Natural killer cell treated with Interleukin-12 subunit alpha and Interleukin-12 subunit beta and Interleukin-15 and Interleukin-18, amount 100 ng/mL, for 72 hours (primary cell): ENCODE measurements around the gene CDH13. TPM values are rescaled to one million over a fixed set of nuclear protein-coding genes. Genes with fewer than 3 reads are reported as not detected.

ENCODE experiments used
- ATAC-seq, 2 donors: fragments of 150-1000 bp; cut with Tn5 transposase in 1 of 2; sonication (Bioruptor Pico), chemical (Tn5 transposase) in 1 of 2; 2 replicates each; pipeline ENCODE4 v1.10.0; 2021
- DNase-seq: peaks from one replicate; pipeline ENCODE4 v3.0.0; 2022; ENCODE audit warnings: low spot score
- H3K27ac Mint-ChIP-seq, 2 donors: 1 replicate in 1 of 2; 2 replicates in 1 of 2; pipeline ENCODE4 v1.8.0; 2022; ENCODE audit warnings: mixed read lengths in 2 of 2, mild to moderate bottlenecking in 1 of 2, moderate library complexity in 1 of 2
- H3K27me3 Mint-ChIP-seq, 2 donors: 1 replicate in 1 of 2; 2 replicates in 1 of 2; pipeline ENCODE4 v1.8.0; 2022; ENCODE audit warnings: mixed read lengths in 2 of 2
- H3K36me3 Mint-ChIP-seq: one replicate; pipeline ENCODE4 v1.8.0; 2022; ENCODE audit warnings: mixed read lengths
- H3K4me1 Mint-ChIP-seq, 2 donors: 1 replicate in 1 of 2; 2 replicates in 1 of 2; pipeline ENCODE4 v1.8.0; 2022; ENCODE audit warnings: low read depth in 2 of 2, mixed read lengths in 2 of 2, mild to moderate bottlenecking in 1 of 2
- H3K4me3 Mint-ChIP-seq: one replicate; pipeline ENCODE4 v1.8.0; 2022; ENCODE audit warnings: mixed read lengths
- H3K9me3 Mint-ChIP-seq: 2 replicates; pipeline ENCODE4 v1.8.0; 2022; ENCODE audit warnings: mixed read lengths
- total RNA-seq, 2 donors: library from RNA; stranded (reverse); gene quantifications; one replicate each; pipeline ENCODE4 v1.2.3, GENCODE V29; 2022

The CDH13 gene
- total RNA-seq, 2 donors from 2014 or later, result not detected

DNA sequence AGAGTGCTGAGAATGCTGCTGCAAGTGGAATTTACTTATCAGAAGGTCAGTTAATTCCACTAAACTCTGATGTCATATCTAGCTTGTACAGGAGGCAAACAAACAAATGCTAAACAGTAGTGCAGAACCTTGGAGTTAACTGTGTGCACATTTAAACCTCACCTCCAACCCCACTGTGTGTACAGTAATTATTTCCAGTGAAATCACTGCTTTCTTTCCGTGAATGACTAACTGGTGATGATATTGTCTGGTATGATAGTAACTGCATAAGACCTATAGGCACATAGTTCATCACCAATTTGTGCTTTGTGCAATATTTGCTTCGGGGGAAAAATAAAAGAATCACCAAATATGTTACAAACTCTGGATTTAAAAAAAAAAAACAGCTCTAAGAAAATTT is 688.5 kb downstream of the CDH13 start:
- DNase-seq (no peak), ATAC-seq (no peak)
- H3K9me3 Mint-ChIP-seq, result no peaks in the 10 kb centered on the region
- H3K36me3 Mint-ChIP-seq, result no peaks in the 10 kb centered on the region
- no peaks in the 10 kb centered on the region for H3K4me1 Mint-ChIP-seq
- H3K4me3 Mint-ChIP-seq, result no peak overlapping the region
- no peak overlapping the region for H3K27ac Mint-ChIP-seq
- H3K27me3 Mint-ChIP-seq, result peaks cover 11 to 23% of the 10 kb centered on the region in 2 donors

- no peak for DNase-seq
- no peak for ATAC-seq
- Mint-ChIP-seq H3K9me3 (no peaks in the 10 kb centered on the region), H3K4me1 (no peaks in the 10 kb centered on the region), H3K27ac (no peak overlapping the region), H3K4me3 (no peak overlapping the region), H3K36me3 (no peaks in the 10 kb centered on the region), H3K27me3 (peaks cover 11 to 14% of the 10 kb centered on the region in 2 donors)
Measured at GRCh38 chr16:83316458-83316857, 689.7 kb downstream of the CDH13 start.

GRCh38 chr16:83318390-83318789 is 691.6 kb downstream of the CDH13 start:
- peaks cover 11 to 18% of the 10 kb centered on the region in 2 donors for H3K27me3 Mint-ChIP-seq
- no peaks in the 10 kb centered on the region for H3K4me1 Mint-ChIP-seq
- no peak overlapping the region for H3K27ac Mint-ChIP-seq
- no peaks in the 10 kb centered on the region for H3K9me3 Mint-ChIP-seq
- ATAC-seq (no peak), DNase-seq (no peak)
- H3K4me3 Mint-ChIP-seq, result no peak overlapping the region
- H3K36me3 Mint-ChIP-seq, result no peaks in the 10 kb centered on the region

DNA sequence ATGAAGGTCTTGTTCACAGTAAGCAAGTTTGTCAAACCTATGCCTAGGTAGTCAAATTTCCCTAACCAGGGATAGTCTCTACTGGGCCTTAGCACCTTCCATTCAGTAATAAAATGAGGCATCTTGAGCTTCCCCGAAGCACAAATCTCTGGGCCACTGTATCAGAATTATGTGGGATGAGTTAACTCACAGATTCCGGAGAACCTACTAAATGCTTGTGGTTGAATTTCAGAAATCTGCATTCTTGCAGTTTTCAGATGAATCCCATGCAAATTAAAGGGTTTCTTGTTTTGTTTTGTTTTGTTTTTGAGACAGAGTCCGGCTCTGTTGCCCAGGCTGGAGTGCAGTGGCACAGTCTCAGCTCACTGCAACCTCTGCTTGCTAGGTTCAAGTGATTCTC is 702.2 kb downstream of the CDH13 start:
- Mint-ChIP-seq H3K27ac (no peak overlapping the region), H3K4me1 (no peaks in the 10 kb centered on the region), H3K4me3 (no peak overlapping the region), H3K27me3 (peaks cover 13 to 33% of the 10 kb centered on the region in 2 donors), H3K9me3 (no peaks in the 10 kb centered on the region), H3K36me3 (no peaks in the 10 kb centered on the region)
- ATAC-seq, result no peak
- DNase-seq, result no peak

GRCh38 chr16:83329441-83329840 is 702.7 kb downstream of the CDH13 start:
- H3K4me1 Mint-ChIP-seq, result no peaks in the 10 kb centered on the region
- no peaks in the 10 kb centered on the region for H3K9me3 Mint-ChIP-seq
- no peak for DNase-seq
- no peak for ATAC-seq
- H3K27me3 Mint-ChIP-seq, result peaks cover 14 to 37% of the 10 kb centered on the region in 2 donors
- H3K36me3 Mint-ChIP-seq, result no peaks in the 10 kb centered on the region
- H3K4me3 Mint-ChIP-seq, result no peak overlapping the region
- no peak overlapping the region for H3K27ac Mint-ChIP-seq

DNA sequence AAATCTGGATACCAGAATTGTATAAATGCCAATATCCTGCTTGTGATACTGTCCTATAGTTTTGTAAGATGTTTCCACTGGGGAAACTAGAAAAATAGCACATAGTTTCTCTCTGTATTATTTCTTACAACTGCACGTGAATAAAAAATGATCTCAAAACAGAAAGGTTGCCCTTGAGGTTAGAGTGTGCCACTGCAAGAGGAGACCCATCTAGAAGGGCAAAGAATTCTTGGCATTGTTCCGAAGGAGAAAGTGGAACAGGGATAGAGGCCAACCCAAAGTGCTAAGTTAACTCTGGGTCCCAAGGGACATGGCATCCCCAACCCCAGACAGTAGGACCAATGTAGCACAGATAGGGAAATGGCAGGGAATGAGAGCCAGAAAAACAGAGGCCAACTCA is 703.5 kb downstream of the CDH13 start:
- Mint-ChIP-seq H3K4me3 (no peak overlapping the region), H3K27ac (no peak overlapping the region), H3K27me3 (peaks cover 9 to 39% of the 10 kb centered on the region in 2 donors), H3K9me3 (no peaks in the 10 kb centered on the region), H3K4me1 (no peaks in the 10 kb centered on the region), H3K36me3 (no peaks in the 10 kb centered on the region)
- ATAC-seq, result no peak
- DNase-seq, result no peak

DNA sequence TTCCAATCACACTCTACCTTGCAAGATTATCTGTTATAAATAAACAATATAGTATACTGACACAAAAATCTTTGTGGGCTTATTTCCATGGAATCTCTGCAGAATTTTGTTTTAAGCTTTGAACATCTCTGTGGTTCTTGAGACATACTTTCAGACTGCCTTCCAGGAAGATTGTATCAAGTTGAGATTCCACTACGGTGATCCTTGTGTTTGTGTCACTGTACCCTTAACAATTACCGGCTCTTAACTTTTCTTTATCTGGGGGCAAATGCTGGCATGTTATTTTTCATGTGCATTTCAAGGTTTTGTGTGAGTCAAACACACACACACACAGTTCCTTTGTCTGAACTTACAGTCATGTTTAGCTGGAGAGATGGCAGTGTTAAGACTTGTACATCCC is 708.3 kb downstream of the CDH13 start:
- Mint-ChIP-seq H3K9me3 (no peaks in the 10 kb centered on the region), H3K27ac (no peak overlapping the region), H3K27me3 (peaks cover 11 to 36% of the 10 kb centered on the region in 2 donors), H3K36me3 (no peaks in the 10 kb centered on the region), H3K4me3 (no peak overlapping the region), H3K4me1 (peaks cover 0 to 4% of the 10 kb centered on the region in 2 donors)
- ATAC-seq (no peak), DNase-seq (no peak)

- Mint-ChIP-seq H3K9me3 (no peaks in the 10 kb centered on the region), H3K4me3 (no peak overlapping the region), H3K36me3 (no peaks in the 10 kb centered on the region), H3K4me1 (peaks cover 0 to 4% of the 10 kb centered on the region in 2 donors), H3K27ac (no peak overlapping the region), H3K27me3 (peaks cover 11 to 40% of the 10 kb centered on the region in 2 donors)
- DNase-seq (no peak), ATAC-seq (no peak)
Measured at GRCh38 chr16:83336603-83337002, 709.8 kb downstream of the CDH13 start.

GRCh38 chr16:83338138-83338537 is 711.4 kb downstream of the CDH13 start:
- H3K27me3 Mint-ChIP-seq, result peaks cover 11 to 33% of the 10 kb centered on the region in 2 donors
- ATAC-seq (no peak), DNase-seq (no peak)
- H3K27ac Mint-ChIP-seq, result no peak overlapping the region
- H3K9me3 Mint-ChIP-seq, result no peaks in the 10 kb centered on the region
- no peak overlapping the region for H3K4me3 Mint-ChIP-seq
- no peaks in the 10 kb centered on the region for H3K36me3 Mint-ChIP-seq
- H3K4me1 Mint-ChIP-seq, result peaks cover 0 to 4% of the 10 kb centered on the region in 2 donors

- Mint-ChIP-seq H3K9me3 (no peaks in the 10 kb centered on the region), H3K27ac (no peak overlapping the region), H3K4me3 (no peak overlapping the region), H3K36me3 (no peaks in the 10 kb centered on the region), H3K4me1 (peaks cover 0 to 4% of the 10 kb centered on the region in 2 donors), H3K27me3 (peaks cover 7 to 25% of the 10 kb centered on the region in 2 donors)
- DNase-seq (no peak), ATAC-seq (no peak)
Measured at GRCh38 chr16:83338941-83339340, 712.2 kb downstream of the CDH13 start.

DNA sequence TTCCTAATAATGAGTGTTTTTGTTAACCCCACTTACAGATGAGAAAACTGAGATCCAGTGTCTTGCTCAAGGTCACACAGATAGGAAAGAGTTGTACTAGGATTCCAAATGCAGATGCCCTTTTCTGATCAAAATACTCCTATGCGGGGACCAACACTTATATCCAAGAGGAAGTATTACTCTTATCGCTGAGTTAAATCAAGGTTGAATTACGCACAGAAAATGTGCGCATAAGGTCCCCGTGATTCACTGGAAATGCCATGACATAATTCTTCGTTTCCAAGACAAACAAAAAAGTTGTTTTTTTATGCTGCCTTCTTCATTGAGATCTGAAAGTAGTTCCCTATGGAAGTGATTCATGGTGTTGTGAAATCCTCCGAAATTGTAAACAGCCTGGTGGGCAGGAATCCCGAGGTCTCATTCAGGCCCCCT is 717.2 kb downstream of the CDH13 start:
- H3K9me3 Mint-ChIP-seq, result no peaks in the 10 kb centered on the region
- no peak for DNase-seq
- no peaks in the 10 kb centered on the region for H3K36me3 Mint-ChIP-seq
- peaks cover 0 to under 1% of the 10 kb centered on the region in 2 donors for H3K4me1 Mint-ChIP-seq
- no peak overlapping the region for H3K4me3 Mint-ChIP-seq
- H3K27me3 Mint-ChIP-seq, result peaks cover 6 to 23% of the 10 kb centered on the region in 2 donors
- no peak for ATAC-seq
- H3K27ac Mint-ChIP-seq, result no peak overlapping the region

DNA sequence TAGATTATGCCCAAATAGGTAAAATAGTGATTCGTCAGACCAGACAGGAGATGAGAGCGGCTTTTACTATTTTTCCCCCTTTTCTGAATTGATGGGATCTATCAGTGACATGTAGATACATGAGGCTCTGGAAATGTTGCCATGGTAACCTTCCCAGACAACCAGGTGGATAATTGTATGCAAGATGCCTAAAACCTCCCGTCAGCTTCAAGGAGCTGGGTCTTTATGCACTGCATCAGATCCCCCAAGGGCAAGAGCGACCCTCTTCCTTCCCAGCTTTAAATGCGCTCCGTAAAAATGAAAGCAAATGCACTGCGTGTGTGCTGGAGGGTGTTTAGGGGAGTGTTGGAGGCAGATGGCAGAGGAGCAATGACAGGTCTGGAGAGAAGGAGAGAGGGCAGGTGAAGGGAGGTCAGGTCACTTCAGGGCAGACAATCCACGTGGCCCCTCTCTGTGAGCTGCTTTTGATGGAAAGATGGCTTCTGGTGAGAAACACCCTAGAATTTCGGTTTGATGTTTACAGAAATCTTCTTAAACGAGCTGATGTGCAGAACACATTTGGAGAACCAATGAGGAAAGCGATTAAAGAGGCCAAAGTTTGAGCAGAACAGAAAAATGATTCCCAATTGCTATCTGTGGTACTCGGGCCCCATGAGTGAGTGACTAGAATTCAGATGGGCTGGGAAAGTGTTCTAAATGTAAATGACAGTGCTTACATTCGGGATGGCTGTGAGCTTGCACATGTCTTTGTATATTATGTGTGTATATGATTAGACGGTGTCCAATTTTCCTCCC is 719.3 kb downstream of the CDH13 start:
- Mint-ChIP-seq H3K27ac (no peak overlapping the region), H3K36me3 (no peaks in the 10 kb centered on the region), H3K4me3 (no peak overlapping the region), H3K9me3 (no peaks in the 10 kb centered on the region), H3K27me3 (peaks cover 4 to 20% of the 10 kb centered on the region in 2 donors), H3K4me1 (no peaks in the 10 kb centered on the region)
- ATAC-seq (no peak), DNase-seq (no peak)

- ATAC-seq, result no peak
- Mint-ChIP-seq H3K4me1 (no peaks in the 10 kb centered on the region), H3K27ac (no peak overlapping the region), H3K27me3 (peaks cover 6 to 13% of the 10 kb centered on the region in 2 donors), H3K36me3 (no peaks in the 10 kb centered on the region), H3K4me3 (no peak overlapping the region), H3K9me3 (no peaks in the 10 kb centered on the region)
- no peak for DNase-seq
Measured at GRCh38 chr16:83348991-83349390, 722.2 kb downstream of the CDH13 start.

DNA sequence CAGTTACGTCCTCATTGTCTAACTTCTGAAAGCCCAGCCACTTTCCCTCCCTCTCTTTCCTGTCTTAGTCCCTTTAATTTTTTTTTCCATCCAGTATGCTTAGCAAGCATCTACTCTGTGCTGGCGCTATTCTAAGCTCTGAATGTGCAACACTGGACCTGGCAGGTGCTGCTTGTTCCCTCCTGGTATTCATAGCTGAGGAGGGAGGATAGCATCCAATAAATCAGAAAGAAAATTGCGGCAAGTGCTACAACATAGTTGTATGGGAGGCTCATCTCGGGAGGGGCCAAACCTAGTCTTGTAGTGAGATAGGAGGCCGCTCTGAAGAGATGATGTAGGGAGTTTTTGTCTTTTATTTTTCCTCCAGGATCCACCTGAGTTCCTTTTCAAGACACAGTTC is 723.7 kb downstream of the CDH13 start:
- ATAC-seq, result no peak
- H3K36me3 Mint-ChIP-seq, result no peaks in the 10 kb centered on the region
- H3K27me3 Mint-ChIP-seq, result peaks cover 9 to 13% of the 10 kb centered on the region in 2 donors
- H3K4me3 Mint-ChIP-seq, result no peak overlapping the region
- H3K4me1 Mint-ChIP-seq, result no peaks in the 10 kb centered on the region
- no peaks in the 10 kb centered on the region for H3K9me3 Mint-ChIP-seq
- H3K27ac Mint-ChIP-seq, result no peak overlapping the region
- no peak for DNase-seq

GRCh38 chr16:83351846-83352245 is 725.1 kb downstream of the CDH13 start:
- no peaks in the 10 kb centered on the region for H3K4me1 Mint-ChIP-seq
- no peak for ATAC-seq
- no peak overlapping the region for H3K27ac Mint-ChIP-seq
- peaks cover 6 to 7% of the 10 kb centered on the region in 2 donors for H3K27me3 Mint-ChIP-seq
- DNase-seq, result no peak
- no peak overlapping the region for H3K4me3 Mint-ChIP-seq
- no peaks in the 10 kb centered on the region for H3K36me3 Mint-ChIP-seq
- no peaks in the 10 kb centered on the region for H3K9me3 Mint-ChIP-seq
